Left colon (tissue), 2 donors: ENCODE results near the gene DIP2B. TPM values are rescaled to one million over a fixed set of nuclear protein-coding genes. Genes with fewer than 3 reads are reported as not detected.

Experiments used
- ATAC-seq: fragments of 200-7000 bp; cut with Tn5 transposase; one replicate; pipeline ENCODE4 v1.9.1; 2020; ENCODE audit warnings: mild to moderate bottlenecking, moderate library complexity
- DNase-seq, 2 donors: peaks; one replicate each; pipeline ENCODE4 v3.0.0-alpha.2; 2020
- intact Hi-C, 2 donors: fragments of 100-400 bp; cut with DNase I in 1 of 2; cut with micrococcal nuclease in 1 of 2; formaldehyde crosslinking; loops; one replicate each; pipeline versions ENCODE4 v1.11.2 to v1.14.0; 2022; cut with DNase I, micrococcal nuclease
- total RNA-seq, 2 donors: library from RNA; stranded (reverse); fragmentation: NEBNext Ultra II Directional; extraction: Animal tissue kit (Norgen Biotek cat#: 25700); gene quantifications; one replicate each; pipeline ENCODE4 v1.2.1, GENCODE V29; 2021
- donor health status: DM: no; HTN: no; CAD: no.
- donor health status: DM: yes; HTN: yes; CAD: no.

Gene DIP2B
- total RNA-seq, 2 donors from 2014 or later = 33.5 to 37.7 TPM

DNA sequence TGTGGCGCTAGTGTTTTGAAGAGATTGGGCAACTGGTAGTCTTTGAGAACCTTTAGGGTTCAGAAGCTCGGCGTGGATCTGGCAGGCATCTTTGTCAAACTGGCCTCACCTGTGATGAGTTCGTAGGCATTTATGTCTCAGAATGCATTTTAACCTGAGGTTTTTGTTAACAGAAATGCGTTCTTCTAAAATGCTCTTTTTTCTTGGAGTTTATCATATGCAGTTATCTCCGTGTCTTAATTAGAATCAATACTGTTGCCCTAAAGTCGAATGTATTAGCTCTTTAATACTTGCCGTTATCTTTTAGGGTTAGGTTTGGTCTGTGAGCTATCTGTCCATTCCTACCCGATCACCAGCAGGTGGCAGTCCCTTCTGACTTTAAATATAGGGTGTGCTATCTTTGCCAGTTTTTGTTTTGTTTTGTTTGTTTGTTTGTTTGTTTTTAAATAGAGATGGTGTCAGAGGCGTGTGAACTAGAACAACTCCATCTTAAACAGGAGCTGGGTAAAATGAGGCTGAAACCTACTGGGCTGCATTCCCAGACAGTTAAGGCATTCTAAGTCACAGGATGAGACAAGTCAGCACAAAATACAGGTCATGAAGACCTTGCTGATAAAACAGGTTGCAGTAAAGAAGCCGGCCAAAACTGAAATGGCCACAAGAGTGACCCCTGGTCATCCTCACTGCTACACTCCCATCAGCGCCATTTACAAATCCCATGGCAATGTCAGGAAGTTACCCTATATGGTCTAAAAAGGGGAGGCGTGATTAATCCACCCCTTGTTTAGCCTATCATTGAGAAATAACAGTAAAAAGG, 260.5 kb downstream of the DIP2B start:
- peak; percentile 49 to 63 for DNase-seq

DNA sequence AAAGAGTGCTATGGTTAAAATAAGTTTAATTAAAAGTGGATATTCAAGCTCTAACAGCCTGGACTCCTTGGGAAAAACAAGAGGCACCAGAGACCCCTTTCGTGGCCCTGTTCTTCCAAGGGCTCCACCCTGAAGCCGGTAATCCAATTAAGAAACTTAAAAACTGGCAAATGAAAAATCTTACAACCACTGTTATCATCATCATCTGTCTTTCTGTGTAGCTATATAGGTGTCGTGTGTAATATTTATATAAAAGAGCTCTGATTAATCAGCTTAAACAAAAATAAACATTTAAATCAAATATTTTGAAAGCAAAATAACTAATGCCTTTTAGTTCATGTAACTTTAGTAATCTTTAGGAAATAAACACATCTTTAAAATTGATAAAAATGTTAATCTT, 263.6 kb downstream of the DIP2B start:
- DNase-seq (no peak), ATAC-seq (no peak)
- intact Hi-C loops = loop anchor here in 1 of 2 donors (5.0 to 10.0 kb wide), 2 partner anchors 156 to 219 kb away; a partner anchor contains a TSS

More for the DNA sequence above, 260.5 kb downstream of the DIP2B start:
- intact Hi-C loops = loop anchor here in 1 of 2 donors (5.0 to 10.0 kb wide), 2 partner anchors 159 to 222 kb away; a partner anchor contains a TSS
- ATAC-seq = peak; percentile 33

DNA sequence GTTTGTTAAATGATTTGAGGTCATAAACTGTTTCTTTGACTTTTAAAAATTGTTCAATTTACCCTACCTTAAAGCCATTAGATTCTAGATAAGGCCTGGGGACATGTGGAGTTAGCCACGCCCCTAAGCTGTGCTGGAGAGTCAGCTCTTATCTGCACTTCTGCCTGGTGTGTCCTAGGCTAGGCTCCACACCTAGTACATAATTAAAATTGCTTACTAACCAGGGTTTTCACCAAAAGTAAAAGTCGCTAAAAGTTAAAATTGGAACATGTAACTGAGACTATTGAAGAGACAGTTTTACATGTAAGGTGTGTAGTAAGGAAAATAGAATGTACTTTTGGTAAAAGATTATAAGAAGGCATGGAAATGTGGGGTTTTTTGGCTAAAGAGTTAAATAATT, 264.0 kb downstream of the DIP2B start:
- intact Hi-C loops = loop anchor here in 1 of 2 donors (5.0 to 10.0 kb wide), 2 partner anchors 156 to 218 kb away; a partner anchor contains a TSS
- peak; percentile 73 to 80 for DNase-seq
- ATAC-seq = peak; percentile 35

DNA sequence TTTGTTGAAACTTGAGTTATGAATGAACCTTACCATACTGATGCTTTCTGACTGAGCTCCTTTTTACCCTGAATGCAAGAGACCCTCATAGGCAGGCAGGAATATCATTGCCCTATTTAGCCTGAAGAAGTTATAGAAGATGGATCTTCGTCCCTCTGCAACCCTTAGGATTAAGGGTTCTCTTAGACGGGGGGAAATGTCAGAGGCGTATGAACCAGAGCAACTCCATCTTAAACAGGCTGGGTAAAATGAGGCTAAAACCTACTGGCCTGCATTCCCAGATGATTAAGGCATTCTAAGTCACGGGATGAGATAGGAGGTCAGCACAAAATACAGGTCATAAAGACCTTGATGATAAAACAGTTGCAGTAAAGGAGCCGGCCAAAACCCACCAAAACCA, 266.6 kb downstream of the DIP2B start:
- no peak for DNase-seq
- intact Hi-C loops = no loop called here
- no peak for ATAC-seq

DNA sequence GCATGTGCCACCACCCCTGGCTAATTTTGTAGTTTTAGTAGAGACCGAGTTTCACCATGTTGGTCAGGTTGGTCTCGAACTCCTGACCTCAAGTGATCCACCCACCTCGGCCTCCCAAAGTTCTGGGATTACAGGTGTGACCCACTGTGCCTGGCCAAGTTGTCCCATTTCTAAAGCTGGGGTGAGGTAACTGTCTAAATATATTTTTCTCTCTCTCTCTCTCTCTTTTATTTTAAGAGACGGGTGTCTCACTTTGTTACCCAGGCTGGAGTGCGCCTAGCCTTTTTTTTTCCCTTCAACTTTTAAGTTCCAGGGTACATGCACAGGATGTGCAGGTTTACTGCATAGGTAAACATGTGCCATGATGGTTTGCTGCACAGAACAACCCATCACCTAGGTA, 267.7 kb downstream of the DIP2B start:
- intact Hi-C loops = no loop called here
- ATAC-seq = no peak
- no peak for DNase-seq

DNA sequence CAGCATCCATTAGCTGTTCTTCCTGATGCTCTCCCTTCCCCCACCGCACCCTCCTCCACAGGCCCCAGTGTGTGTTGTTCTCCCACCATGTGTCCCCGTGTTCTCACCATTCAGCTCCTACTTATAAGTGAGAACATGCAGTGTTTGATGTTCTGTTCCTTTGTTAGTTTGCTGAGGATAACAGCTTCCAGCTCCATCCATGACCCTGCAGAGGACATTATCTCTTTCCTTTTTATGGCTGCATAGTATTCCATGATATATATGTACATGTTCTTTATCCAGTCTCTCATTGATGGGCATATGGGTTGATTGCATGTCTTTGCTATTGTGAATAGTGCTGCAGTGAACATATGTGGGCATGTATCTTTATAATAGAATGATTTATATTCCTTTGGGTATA, 268.1 kb downstream of the DIP2B start:
- no peak for DNase-seq

DNA sequence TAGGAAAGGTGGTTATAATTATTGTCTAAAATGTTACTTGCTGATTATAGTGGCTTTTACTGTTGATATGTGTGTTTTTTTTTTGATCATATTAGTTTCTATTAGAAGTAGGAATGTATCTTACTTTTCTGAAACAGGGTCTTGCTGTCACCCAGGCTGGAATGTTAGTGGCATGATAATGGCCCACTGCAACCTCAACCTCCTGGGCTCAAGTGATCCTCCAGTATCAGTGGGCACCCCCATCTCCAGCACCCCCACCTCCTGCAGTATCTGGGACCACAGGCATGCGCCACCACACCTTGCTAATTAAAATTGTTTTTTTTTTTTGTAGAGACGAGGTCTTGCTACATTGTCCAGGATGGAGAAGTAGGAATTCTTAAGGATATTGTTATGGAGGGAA, 270.5 kb downstream of the DIP2B start:
- no peak for ATAC-seq
- no peak for DNase-seq
- intact Hi-C loops = no loop called here

More for the DNA sequence above, 268.1 kb downstream of the DIP2B start:
- intact Hi-C loops = no loop called here
- no peak for ATAC-seq

DNA sequence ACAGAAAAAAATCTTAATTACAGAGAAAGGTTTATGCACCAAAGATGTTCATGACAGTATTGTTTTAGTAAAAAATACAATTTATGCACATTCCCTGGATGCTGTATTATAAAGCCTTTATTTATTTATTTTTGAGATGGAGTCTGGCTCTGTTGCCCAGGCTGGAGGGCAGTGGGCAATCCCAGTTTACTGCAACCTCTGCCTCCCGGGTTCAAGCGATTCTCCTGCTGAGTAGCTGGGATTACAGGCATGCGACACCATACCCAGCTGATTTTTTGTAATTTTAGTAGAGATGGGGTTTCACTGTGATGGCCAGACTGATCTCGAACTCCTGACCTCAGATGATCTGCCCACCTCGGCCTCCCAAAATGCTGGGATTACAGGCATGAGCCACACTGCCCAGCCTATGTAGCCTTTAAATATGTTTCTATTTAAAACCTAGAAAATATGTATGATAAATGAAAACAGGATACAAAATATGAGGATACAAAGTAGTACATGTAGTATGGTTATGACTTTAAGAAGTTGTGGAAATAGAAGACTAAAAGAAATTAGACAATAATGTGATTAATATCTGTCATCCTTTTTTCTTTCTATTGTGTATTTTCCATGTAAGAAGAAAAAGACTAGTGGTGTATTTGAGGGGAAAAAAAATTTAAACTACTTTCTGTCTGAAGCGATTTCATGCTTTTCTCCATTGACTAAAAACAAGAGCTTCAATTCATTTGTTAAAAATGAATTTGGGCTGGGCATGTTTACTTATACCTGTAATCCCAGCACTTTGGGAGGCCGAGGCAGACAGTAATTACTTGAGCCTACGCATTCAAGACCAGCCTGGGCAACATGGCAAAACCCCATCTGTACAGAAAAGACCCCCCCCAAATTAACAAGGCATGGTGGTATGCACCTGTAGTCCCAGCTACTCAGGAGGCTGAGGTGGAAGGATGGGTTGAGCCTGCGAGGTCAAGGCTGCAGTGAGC, 272.3 kb downstream of the DIP2B start:
- ATAC-seq (no peak), DNase-seq (no peak)
- intact Hi-C loops = no loop called here

DNA sequence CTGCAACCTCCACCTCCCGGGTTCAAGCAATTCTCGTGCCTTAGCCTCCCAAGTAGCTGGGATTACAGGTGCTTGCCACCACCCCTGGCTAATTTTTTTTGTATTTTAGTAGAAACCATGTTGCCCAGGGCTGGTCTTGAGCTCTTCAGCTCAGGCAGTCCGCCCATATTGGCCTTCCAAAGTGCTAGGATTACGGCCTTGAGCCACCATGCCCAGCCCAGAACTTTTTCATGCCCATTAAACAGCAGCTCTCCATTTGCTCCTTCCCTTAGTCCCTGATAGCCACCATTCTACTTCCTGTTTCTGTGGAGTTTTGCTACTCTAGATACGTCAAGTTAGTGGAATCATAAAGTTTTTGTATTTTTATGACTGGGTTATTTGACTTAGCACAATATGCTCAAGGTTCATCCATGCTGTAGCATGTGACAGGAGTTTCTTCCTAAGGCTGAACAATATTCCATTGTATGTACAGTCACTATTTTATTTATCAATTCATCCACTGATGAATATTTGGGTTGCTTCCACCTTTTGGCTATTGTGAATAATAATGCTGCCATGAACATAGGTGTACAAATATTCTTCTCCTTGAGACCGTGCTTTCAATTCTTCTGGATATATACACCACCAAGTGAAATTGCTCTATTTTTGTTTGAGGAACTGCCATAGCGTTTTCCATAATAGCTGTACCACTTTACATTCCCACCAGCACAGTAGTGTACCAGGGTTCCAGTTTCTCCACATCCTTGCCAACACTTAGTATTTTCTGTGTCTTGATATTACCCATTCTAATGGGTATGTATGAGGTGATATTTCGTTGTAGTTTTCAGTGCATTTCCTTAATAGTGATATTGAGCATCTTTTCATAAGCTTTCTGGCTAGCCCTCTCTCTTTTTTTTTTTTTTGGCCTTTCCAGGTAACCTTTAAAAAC, 274.1 kb downstream of the DIP2B start:
- ATAC-seq (peak; percentile 92), DNase-seq (peak in 1 of 2 donors; percentile 20)
- intact Hi-C loops = no loop called here

DNA sequence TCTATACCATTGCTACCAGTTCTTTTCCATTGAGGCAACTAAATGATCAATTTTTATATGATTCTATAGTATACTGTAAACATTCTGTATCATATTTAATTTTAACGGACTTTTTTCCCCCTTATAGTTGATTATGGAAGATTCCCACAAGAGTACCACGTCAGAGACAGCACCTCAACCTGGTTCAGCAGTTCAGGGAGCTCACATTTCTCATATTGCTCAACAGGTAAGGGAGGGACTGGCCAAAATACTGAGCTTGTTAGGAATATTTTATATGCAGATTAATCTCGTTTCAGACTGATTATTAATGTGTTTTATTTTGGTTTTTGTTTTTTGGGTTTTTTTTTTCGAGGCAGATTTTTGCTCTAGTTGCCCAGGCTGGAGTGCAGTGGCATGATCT, 275.2 kb downstream of the DIP2B start:
- intact Hi-C loops = no loop called here
- ATAC-seq = no peak
- DNase-seq = no peak

DNA sequence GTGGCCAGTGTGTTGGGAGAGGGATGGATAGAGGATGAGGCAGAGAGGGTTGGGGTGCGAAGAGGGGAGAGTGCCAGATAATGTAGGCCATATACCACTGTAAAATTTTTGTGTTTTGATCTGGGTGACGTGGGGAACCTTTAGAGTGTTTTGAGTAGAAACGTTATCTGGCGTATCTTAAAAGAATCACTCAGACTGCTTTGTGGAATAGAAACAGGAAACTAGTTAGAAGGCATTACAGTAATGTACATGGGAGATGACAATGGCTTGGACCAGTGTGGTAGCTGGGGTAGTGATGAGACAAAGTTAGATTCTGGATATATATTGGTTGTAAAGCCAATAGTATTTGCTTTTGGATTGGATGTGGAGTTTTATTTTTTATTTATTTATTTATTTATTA, 279.7 kb downstream of the DIP2B start:
- DNase-seq = no peak
- ATAC-seq = no peak
- intact Hi-C loops = no loop called here

DNA sequence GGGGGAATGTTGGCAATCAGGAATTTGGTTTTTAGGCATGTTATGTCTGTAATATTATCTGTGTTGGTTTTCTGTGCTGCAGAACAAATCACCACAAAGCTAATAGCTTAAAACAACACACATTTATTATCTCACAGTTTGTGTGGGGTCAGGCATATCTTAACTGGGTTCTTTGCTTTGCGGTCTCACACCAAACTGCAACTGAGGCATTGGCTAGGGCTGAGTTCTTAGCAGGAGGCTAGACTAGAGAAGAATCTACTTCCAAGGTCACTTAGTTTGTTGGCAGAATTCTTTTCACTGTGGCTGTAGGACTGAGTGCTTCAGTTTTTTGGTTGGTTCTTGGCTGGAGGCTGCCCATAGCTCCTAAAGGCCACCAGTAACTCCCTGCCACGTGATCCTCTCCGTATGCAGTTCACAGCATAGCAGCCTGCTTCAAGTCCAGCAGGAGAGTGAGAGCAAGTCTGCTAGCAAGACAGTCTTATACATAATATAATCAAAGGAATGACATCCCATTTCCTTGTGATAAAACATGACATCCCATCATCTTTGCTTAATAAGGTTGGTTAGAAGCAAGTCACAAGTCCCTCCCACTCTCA, 280.7 kb downstream of the DIP2B start:
- intact Hi-C loops = no loop called here
- peak; percentile 40 for ATAC-seq
- no peak for DNase-seq

DNA sequence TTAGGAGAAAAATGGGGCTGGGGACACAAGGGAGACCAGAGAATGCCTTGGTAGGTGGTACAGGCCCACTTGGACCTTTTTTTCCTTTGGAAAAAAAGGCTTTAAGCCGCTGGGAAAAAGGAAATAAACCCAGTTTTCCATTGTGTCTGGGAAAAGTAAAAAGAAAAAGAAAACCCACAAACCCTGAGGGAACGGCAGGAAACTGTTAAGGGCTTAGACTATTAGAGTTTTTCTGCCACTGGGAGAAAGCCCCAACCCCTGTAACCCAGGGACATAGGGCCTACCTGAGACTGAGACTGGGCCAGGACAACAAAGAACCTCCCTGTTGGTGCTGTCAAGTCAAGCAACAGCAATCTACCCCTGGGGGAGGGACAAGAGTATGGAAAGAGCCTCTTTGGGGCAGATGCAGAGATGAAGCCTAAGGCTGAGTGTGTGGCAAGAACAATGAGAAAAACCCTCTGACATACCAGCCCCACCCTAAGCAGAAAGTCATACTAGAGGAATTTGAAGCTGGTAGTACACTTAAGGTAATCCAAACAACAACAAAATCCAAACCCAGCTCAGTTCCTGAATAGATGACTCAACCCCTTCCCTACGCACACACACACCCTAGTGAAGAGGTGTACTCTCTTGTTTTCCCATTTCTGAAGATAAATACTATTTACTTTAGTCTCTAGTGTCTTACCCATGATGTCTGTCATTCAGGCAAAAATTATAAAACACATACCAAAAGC, 281.9 kb downstream of the DIP2B start:
- DNase-seq (no peak), ATAC-seq (peak; percentile 88)
- intact Hi-C loops = no loop called here

DNA sequence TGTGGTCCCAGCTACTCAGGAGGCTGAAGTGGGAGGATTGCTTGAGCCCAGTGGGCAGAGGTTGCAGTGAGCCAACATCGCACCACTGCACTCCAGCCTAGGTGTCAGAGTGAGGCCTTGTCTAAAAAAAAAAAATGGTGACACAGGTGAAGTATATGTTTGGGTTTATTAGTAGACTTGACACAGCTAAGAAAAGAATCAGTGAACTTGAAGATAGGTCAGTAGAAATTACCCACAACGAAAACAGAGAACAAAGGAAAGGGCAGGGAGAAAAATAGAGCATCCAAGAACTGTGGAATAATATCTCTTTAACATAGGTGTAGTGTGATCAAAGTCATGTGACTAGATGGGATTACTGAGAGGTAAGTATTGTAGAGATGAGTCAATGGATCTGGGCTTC, 282.8 kb downstream of the DIP2B start:
- ATAC-seq = no peak
- no peak for DNase-seq
- intact Hi-C loops = no loop called here

DNA sequence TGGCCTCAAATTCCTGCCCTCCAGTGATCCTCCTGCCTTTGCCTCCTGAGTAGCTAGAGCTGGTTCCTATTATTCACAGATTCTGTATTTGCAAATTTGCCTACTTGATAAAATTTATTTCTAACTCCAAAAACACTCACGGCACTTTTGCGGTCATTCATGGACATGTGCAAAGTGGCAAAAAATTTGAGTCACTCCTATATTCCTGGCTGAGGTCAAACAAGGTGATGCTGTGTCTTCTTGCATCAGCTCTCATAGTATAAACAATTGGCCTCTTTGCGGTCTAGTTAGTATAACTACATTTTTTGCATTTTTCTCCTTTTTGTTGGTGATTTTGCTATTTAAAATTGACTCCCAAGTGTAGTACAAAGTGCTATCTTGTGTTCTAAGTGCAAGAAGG, 283.8 kb downstream of the DIP2B start:
- DNase-seq (no peak), ATAC-seq (no peak)
- intact Hi-C loops = no loop called here

DNA sequence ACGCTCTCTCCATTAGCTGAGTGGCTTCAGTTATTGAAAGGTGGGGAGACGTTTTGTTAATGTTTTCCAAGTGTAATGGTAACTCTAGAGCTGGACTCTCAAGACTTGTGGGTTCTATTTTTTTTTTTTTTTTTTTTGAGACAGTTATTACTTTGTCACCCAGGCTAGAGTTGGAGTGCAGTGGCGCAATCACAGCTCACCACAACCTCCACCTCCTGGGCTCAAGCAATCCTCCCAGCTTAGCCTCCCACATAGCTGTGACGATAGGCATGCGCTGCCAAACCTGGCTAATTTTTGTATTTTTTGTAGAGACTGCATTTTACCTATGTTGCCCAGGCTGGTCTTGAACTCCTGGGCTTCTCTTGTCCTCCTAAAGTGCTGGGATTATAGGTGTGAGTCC, 285.3 kb downstream of the DIP2B start:
- DNase-seq = no peak
- intact Hi-C loops = no loop called here
- no peak for ATAC-seq
